ENCODE measurements around the gene APLP2.
"Not testable (repeated sequence)": the region's sequence is repeated elsewhere in the genome, so short reads cannot be mapped to it uniquely, and the experiment has no call there.

Gene APLP2

DNA sequence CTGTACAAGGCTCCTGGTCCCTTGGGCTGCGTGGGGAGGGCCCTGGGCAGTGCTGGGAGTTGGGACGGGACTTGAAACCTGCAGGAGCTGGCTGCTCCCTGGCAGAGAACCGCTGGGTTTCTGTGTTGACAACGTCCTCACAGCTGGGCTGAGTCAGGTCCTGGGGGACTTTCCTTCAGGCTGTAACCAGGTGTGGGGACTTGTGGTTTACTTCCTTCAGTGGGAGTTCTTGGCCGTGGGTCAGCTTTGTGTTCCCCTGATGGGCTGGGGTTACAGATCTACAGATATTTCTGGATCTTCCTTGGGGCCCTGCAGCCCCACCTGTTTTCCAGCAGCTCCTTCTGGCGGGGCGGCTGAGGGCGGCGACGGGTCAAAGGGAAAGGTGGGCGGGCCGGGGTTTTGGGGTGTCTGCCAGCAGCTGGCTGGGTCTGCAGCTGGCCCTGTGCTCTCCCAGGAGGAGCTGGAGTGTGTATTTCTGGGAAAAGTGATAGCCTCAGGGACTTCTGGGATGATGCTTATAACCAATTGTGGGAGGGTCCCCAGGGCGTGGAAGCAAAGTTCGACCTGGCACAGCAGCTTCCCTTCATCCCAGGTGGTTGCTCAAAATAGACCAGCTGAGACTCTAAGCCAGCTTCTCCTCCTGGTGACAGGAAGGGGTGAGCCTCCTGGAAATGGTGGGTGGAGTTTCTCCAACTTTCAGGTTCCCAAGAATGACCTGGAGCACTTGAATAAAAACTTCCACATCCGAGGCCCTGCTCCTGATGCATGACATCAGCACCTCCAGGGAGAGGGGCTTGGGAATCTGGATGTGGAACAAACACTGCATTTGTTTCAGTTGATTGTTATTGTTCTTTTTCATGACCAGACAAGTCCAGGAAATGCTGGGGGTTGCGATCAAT, 109.0 kb downstream of the APLP2 start:
- DNase-seq = no peak

DNA sequence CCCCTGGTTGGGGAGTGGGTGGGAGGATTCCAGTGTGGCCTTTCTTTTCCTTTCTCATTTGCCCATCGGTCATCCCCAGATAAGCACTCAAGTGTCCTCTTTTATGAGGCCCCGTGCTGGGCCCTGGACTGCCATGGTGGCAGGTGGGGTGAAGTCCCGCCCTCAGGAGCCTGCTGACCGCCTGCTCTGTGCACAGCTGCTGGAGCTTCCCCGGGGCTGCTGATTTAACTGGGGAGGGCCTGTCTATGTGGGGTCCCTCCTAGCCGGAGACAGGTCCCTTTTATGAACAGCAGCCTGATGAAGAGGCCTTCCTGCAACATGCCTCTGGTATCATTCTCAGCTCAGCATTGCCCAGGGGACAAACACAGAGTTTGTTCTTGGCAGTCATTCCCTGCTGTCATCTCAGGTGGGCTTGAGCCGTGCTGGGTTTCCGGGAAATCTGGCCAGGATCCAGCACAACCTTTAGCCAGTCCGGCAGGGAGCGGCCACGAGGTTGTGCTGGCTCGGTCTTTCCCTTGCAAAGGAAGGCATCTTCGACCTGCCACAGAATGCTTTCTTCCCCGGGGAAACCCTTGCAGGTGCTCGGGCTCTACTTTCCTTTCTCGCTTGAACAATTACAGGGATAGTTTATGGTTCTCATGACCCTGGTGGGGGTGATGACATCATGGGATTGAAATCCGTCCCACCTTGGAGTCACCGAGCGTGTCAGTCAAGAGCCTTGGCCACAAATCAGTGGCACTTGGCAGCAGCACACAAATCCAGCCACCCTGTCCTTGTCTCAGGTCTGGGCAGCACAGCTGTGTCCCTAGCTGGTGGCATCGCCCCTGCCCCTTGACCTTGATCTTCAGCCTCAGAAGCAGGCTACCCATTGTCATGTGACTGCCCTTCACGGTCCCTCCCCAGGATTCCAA, 110.0 kb downstream of the APLP2 start:
- DNase-seq = no peak

- DNase-seq = no peak
Measured at GRCh38 chr11:130180491-130180890, 110.8 kb downstream of the APLP2 start.

GRCh38 chr11:130180896-130181294, 111.2 kb downstream of the APLP2 start:
- no peak for DNase-seq

GRCh38 chr11:130181295-130182272, 111.9 kb downstream of the APLP2 start:
- DNase-seq = no peak

GRCh38 chr11:130183878-130184610, 114.3 kb downstream of the APLP2 start:
- DNase-seq = no peak

DNA sequence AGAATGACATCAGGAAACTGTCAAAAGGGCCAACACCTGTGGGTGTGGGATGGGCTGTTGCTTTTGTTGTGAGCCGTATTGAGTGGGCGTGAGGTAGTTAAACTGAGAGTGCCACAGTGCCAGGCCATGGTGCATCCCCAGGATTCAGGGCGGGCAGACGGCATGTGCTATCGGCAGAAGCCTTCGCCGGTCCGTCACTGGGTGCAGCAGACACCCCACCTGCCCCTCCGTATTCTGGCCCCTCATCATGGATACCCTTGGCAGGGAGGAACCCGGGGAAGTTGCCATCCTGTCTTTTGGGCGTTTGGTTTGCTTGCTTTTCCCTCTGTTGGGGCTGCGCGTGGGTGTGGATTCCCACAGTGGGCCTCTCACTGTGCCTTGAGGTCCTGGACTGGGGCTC, 117.4 kb downstream of the APLP2 start:
- no peak for DNase-seq

DNA sequence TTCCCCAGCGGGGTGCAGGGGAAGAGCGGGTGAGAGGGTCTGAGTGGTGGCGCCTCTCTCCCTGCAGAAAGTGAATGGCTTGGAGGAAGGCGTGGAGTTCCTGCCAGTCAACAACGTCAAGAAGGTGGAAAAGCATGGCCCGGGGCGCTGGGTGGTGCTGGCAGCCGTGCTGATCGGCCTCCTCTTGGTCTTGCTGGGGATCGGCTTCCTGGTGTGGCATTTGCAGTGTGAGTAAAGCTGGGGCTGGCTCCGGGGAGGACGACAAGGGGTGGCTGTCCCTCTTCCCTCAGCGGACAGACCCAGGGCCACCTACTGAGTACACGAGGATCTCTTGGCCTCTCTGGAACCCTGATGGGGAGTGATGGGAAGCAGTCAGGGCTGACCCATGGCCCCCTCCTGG, 118.4 kb downstream of the APLP2 start:
- DNase-seq = no peak

- DNase-seq = no peak
Measured at GRCh38 chr11:130188585-130189347, 119.1 kb downstream of the APLP2 start.

- DNase-seq = no peak
Measured at GRCh38 chr11:130189492-130190210, 120.0 kb downstream of the APLP2 start.

GRCh38 chr11:130190371-130190881, 120.7 kb downstream of the APLP2 start:
- no peak for DNase-seq

DNA sequence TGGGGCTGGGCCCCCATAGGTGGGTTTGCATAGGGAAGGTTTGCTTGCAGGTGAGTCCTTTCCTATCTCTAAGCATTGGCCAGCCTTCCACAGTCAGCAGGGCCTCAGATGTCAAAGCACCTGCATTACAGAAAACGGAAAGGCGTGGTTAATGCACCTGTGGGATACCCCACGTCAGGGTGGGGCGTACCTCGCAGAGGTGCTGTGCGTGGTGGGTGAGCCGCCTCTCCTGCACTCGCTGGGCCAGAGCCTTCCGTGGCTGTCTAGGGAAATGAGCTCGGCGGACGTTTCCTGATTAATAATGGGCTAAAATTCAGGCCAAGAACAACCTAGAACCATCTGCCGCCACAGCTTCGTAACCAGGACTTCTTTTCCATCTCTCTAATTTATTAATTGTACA, 122.2 kb downstream of the APLP2 start:
- DNase-seq = no peak

DNA sequence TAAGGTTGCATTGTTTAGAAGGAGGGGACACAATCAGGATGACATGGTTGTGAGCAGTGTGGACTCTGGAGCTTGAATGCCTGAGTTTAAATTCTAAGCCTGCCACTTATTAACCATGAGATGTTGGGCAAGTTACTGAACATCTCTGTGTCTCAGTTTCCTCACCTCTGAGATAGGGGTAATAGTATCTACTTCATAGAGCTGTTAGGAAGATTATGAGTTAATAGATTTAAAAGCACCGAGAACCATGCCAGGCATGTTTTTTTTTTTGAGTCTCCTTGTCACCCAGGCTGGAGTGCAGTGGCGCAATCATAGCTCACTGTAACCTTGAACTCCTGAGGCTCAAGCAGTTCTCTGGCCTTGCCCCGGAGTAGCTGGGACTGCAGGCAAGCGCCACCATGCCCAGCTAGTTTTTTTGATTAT, 123.2 kb downstream of the APLP2 start:
- no peak for DNase-seq

DNA sequence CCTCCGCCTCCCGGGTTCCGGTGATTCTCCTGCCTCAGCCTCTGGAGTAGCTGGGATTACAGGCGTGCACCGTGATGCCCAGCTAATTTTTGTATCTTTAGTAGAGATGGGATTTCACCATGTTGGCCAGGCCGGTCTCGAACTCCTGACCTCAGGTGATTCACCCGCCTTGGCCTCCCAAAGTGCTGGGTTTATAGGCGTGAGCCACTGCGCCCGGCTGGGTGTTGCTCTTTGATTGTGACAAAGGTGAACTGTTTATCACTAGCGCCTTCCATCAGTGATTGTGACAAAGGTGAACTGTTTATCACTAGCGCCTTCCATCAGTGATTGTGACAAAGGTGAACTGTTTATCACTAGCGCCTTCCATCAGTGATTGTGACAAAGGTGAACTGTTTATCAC, 123.9 kb downstream of the APLP2 start:
- not testable (repeated sequence) for DNase-seq

All from hippocampal formation (tissue), 2 donors.